Stimulated activated CD8-positive, alpha-beta memory T cell treated with anti-CD3 and anti-CD28 coated beads, Interleukin-12 subunit alpha, Interleukin-12 subunit beta, amount 100 ng/mL, for 1 hour (primary cell): ENCODE measurements around the gene ARHGAP6.
"Not testable (repeated sequence)": the region's sequence is repeated elsewhere in the genome, so short reads cannot be mapped to it uniquely, and the experiment has no call there.

Source experiments
- DNase-seq: peaks from one replicate; pipeline ENCODE4 v3.0.0-alpha.2; 2020; ENCODE audit warnings: low read depth

Gene ARHGAP6

GRCh38 chrX:11146411-11146810 lies 519.3 kb downstream of the ARHGAP6 start:
- no peak for DNase-seq

- DNase-seq: peak; percentile 4
Observed at GRCh38 chrX:11143931-11144678, 521.6 kb downstream of the ARHGAP6 start.

GRCh38 chrX:11138498-11139390 lies 527.0 kb downstream of the ARHGAP6 start:
- no peak for DNase-seq

GRCh38 chrX:11137543-11138139 lies 528.1 kb downstream of the ARHGAP6 start:
- DNase-seq: no peak

- no peak for DNase-seq
Observed at GRCh38 chrX:11135564-11136185, 530.0 kb downstream of the ARHGAP6 start.

GRCh38 chrX:11131146-11131545 lies 534.6 kb downstream of the ARHGAP6 start:
- no peak for DNase-seq

- DNase-seq: no peak
Observed at GRCh38 chrX:11130136-11130535, 535.6 kb downstream of the ARHGAP6 start.

GRCh38 chrX:11129534-11130105 lies 536.1 kb downstream of the ARHGAP6 start:
- no peak for DNase-seq

- DNase-seq: no peak
Observed at GRCh38 chrX:11125060-11125459, 540.7 kb downstream of the ARHGAP6 start.

- no peak for DNase-seq
Observed at GRCh38 chrX:11124112-11124511, 541.6 kb downstream of the ARHGAP6 start.

GRCh38 chrX:11123087-11123486 lies 542.6 kb downstream of the ARHGAP6 start:
- DNase-seq: not testable (repeated sequence)

GRCh38 chrX:11119313-11119943 lies 546.3 kb downstream of the ARHGAP6 start:
- DNase-seq: no peak

- DNase-seq: no peak
Observed at GRCh38 chrX:11117745-11118144, 548.0 kb downstream of the ARHGAP6 start.

GRCh38 chrX:11113731-11114130 lies 552.0 kb downstream of the ARHGAP6 start:
- DNase-seq: no peak

- DNase-seq: no peak
Observed at GRCh38 chrX:11111947-11112346, 553.8 kb downstream of the ARHGAP6 start.

GRCh38 chrX:11111037-11111851 lies 554.5 kb downstream of the ARHGAP6 start, which contains the start of gene HCCS:
HCCS (plus strand) TSS chrX:11111332; CDS start chrX:11112061, 729 bp downstream.
- DNase-seq: peak; percentile 67

GRCh38 chrX:11109968-11110367 lies 555.8 kb downstream of the ARHGAP6 start:
- DNase-seq: no peak

- DNase-seq: no peak
Observed at GRCh38 chrX:11108253-11108941, 557.3 kb downstream of the ARHGAP6 start.

GRCh38 chrX:11105080-11105479 lies 560.6 kb downstream of the ARHGAP6 start:
- DNase-seq: no peak

GRCh38 chrX:11103751-11104150 lies 562.0 kb downstream of the ARHGAP6 start:
- no peak for DNase-seq
